Fibroblast of the aortic adventitia (primary cell): Measurements from ENCODE around the gene ZBTB22. TPM values are rescaled to one million over a fixed set of nuclear protein-coding genes. Genes with fewer than 3 reads are reported as not detected.

Experiments
- DNase-seq: peaks from one replicate; pipeline ENCODE4 v3.0.0-alpha.2; 2010; ENCODE audit warnings: low read depth
- H3K4me3 ChIP-seq: 2 replicates; pipeline ENCODE4 v1.5.1; 2011; ENCODE audit warnings: low read depth, mild to moderate bottlenecking, control low read depth, low read length, moderate library complexity
- CTCF ChIP-seq: IDR thresholded peaks from 2 replicates; pipeline ENCODE4 v1.5.1; 2011; ENCODE audit warnings: mild to moderate bottlenecking, low read length, control low read depth, inconsistent platforms; ENCODE audit not compliant: insufficient read depth
- total RNA-seq: library from RNA; depleted of rRNA; stranded (reverse); fragments of >200 nt; gene quantifications from 2 replicates; pipeline ENCODE4 v1.2.3, GENCODE V29; 2012; ENCODE audit warnings: low replicate concordance

ZBTB22 gene
- total RNA-seq, 1 donor, result 12.8 TPM

GRCh38 chr6:33292996-33293682 lies 24.4 kb downstream of the ZBTB22 start:
- H3K4me3 ChIP-seq, result no peak overlapping the region
- DNase-seq, result no peak
- TF ChIP-seq CTCF, result no peak

GRCh38 chr6:33290459-33290858 lies 27.1 kb downstream of the ZBTB22 start:
- H3K4me3 ChIP-seq, result peak overlapping the region; percentile 94
- no peak for TF ChIP-seq CTCF
- no peak for DNase-seq

- TF ChIP-seq CTCF, result no peak
- H3K4me3 ChIP-seq, result peak overlapping the region; percentile 94
- no peak for DNase-seq
Measured at GRCh38 chr6:33289784-33290315, 27.7 kb downstream of the ZBTB22 start.

- no peak for TF ChIP-seq CTCF
- peak within 1 kb of the TSS; percentile 94 for H3K4me3 ChIP-seq
- DNase-seq, result peak; percentile 89
Measured at GRCh38 chr6:33288921-33289783, 28.4 kb downstream of the ZBTB22 start, which contains the start of the genes PFDN6 and WDR46. TSS of gene PFDN6 (plus strand) at chr6:33289601. CDS start at chr6:33289857, 256 bp downstream. TSS of gene WDR46 (minus strand) at chr6:33289239. CDS start at chr6:33289170, 69 bp downstream.

GRCh38 chr6:33288141-33288920 lies 29.2 kb downstream of the ZBTB22 start:
- TF ChIP-seq CTCF, result no peak
- no peak for DNase-seq
- H3K4me3 ChIP-seq, result peak overlapping the region; percentile 94
